Measurements from ENCODE around the gene VIT.

GRCh38 chr2:36701918-36702317 is 5.4 kb downstream of the VIT start:
- TF ChIP-seq CTCF (conservative IDR thresholded peaks at IDR 0.05; ENCODE audit: low read depth, low read length) (no peak), EZH2 (IDR thresholded peaks at IDR 0.05; ENCODE audit: low read length, unreplicated experiment) (no peak), EZH2phosphoT487 (IDR thresholded peaks at IDR 0.05; ENCODE audit: borderline replicate concordance, low read length) (no peak)
